Measurements from ENCODE around the gene EPB41L4B.

DNA sequence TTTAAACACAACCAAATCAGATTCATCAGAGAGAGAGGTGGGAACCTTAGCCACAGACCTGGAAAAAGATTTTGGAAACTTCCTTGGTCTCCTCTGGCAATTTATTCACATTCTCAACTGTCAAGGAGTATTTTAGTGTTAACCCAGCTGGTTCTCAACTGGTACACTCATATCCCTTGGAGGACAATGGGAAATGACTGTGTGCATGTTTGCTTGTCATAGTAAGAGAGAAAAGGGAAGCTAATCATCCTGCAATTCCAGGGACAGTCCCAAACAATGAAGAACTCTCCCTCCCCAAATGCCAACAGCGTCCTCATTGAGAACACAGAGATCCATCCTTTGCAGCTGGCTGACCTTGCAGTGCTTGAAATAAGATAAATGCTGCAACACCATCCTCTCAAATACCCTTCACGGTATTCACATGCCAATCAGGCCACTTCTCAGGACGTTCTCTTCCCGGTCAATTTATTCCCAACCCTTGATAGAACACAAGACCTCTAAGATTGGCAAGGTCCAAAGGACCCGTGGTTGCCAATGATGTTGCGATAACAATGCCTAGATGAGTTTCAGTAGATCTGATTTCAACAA, 75.5 kb downstream of the EPB41L4B start:
- TF ChIP-seq, protein P1, sequence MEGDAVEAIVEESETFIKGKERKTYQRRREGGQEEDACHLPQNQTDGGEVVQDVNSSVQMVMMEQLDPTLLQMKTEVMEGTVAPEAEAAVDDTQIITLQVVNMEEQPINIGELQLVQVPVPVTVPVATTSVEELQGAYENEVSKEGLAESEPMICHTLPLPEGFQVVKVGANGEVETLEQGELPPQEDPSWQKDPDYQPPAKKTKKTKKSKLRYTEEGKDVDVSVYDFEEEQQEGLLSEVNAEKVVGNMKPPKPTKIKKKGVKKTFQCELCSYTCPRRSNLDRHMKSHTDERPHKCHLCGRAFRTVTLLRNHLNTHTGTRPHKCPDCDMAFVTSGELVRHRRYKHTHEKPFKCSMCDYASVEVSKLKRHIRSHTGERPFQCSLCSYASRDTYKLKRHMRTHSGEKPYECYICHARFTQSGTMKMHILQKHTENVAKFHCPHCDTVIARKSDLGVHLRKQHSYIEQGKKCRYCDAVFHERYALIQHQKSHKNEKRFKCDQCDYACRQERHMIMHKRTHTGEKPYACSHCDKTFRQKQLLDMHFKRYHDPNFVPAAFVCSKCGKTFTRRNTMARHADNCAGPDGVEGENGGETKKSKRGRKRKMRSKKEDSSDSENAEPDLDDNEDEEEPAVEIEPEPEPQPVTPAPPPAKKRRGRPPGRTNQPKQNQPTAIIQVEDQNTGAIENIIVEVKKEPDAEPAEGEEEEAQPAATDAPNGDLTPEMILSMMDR (conservative IDR thresholded peaks at IDR 0.05 in 1 of 2, IDR thresholded peaks at IDR 0.05 in 1 of 2; ENCODE audit: extremely low read depth in 1 of 2, insufficient read depth in 1 of 2, low read depth in 1 of 2, low read length in 2 of 2), result no peak
- TF ChIP-seq EZH2 (IDR thresholded peaks at IDR 0.05; ENCODE audit: borderline replicate concordance, low read length), result no peak
